ENCODE measurements around the gene TSPEAR. TPM values are rescaled to one million over a fixed set of nuclear protein-coding genes. Genes with fewer than 3 reads are reported as not detected.

Gene TSPEAR
- total and polyA plus RNA-seq, 2 donors from 2014 or later, result 0.09 to 0.22 TPM

GRCh38 chr21:44497703-44498126 lies 213.7 kb downstream of the TSPEAR start:
- no peak for DNase-seq
- Histone ChIP-seq H3K4me3 (ENCODE audit: low read length in 3 of 3) (no peak overlapping the region), H3K9me3 (ENCODE audit: control insufficient read depth in 2 of 3, insufficient read depth in 1 of 3, low read length in 3 of 3) (peaks cover 0 to 9% (median 0%) of the 10 kb centered on the region in 3 donors), H3K9ac (ENCODE audit: low read length in 3 of 3) (no peak overlapping the region), H3K4me1 (ENCODE audit: control insufficient read depth in 2 of 3, insufficient read depth in 2 of 3, low read depth in 1 of 3, low read length in 3 of 3) (no peaks in the 10 kb centered on the region), H3K27me3 (ENCODE audit: control insufficient read depth, insufficient read depth, low read length) (no peaks in the 10 kb centered on the region), H3K36me3 (ENCODE audit: control insufficient read depth in 2 of 3, insufficient read depth in 3 of 3, low read length in 3 of 3) (no peaks in the 10 kb centered on the region), H3K27ac (ENCODE audit: low read depth in 2 of 2, low read length in 2 of 2) (no peak overlapping the region)
- intact Hi-C loops (cut with DNase I), result no loop called here
- TF ChIP-seq, protein P1, sequence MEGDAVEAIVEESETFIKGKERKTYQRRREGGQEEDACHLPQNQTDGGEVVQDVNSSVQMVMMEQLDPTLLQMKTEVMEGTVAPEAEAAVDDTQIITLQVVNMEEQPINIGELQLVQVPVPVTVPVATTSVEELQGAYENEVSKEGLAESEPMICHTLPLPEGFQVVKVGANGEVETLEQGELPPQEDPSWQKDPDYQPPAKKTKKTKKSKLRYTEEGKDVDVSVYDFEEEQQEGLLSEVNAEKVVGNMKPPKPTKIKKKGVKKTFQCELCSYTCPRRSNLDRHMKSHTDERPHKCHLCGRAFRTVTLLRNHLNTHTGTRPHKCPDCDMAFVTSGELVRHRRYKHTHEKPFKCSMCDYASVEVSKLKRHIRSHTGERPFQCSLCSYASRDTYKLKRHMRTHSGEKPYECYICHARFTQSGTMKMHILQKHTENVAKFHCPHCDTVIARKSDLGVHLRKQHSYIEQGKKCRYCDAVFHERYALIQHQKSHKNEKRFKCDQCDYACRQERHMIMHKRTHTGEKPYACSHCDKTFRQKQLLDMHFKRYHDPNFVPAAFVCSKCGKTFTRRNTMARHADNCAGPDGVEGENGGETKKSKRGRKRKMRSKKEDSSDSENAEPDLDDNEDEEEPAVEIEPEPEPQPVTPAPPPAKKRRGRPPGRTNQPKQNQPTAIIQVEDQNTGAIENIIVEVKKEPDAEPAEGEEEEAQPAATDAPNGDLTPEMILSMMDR (IDR thresholded peaks at IDR 0.05; ENCODE audit: borderline replicate concordance, extremely low read depth, insufficient read depth), result no peak
- no peak for FAIRE-seq

- TF ChIP-seq, protein P1 (IDR thresholded peaks at IDR 0.05; ENCODE audit: borderline replicate concordance, extremely low read depth, insufficient read depth), result no peak
- peak in 1 of 5 donors; percentile 23 for DNase-seq
- intact Hi-C loops (cut with DNase I), result no loop called here
- Histone ChIP-seq H3K9ac (ENCODE audit: low read length in 3 of 3) (no peak overlapping the region), H3K4me3 (ENCODE audit: low read length in 3 of 3) (no peak overlapping the region), H3K27me3 (ENCODE audit: control insufficient read depth, insufficient read depth, low read length) (no peaks in the 10 kb centered on the region), H3K36me3 (ENCODE audit: control insufficient read depth in 2 of 3, insufficient read depth in 3 of 3, low read length in 3 of 3) (no peaks in the 10 kb centered on the region), H3K9me3 (ENCODE audit: control insufficient read depth in 2 of 3, insufficient read depth in 1 of 3, low read length in 3 of 3) (peaks cover 0 to 14% (median 0%) of the 10 kb centered on the region in 3 donors), H3K27ac (ENCODE audit: low read depth in 2 of 2, low read length in 2 of 2) (no peak overlapping the region), H3K4me1 (ENCODE audit: control insufficient read depth in 2 of 3, insufficient read depth in 2 of 3, low read depth in 1 of 3, low read length in 3 of 3) (no peaks in the 10 kb centered on the region)
- FAIRE-seq, result no peak
Observed at GRCh38 chr21:44496564-44497550, 214.5 kb downstream of the TSPEAR start.

DNA sequence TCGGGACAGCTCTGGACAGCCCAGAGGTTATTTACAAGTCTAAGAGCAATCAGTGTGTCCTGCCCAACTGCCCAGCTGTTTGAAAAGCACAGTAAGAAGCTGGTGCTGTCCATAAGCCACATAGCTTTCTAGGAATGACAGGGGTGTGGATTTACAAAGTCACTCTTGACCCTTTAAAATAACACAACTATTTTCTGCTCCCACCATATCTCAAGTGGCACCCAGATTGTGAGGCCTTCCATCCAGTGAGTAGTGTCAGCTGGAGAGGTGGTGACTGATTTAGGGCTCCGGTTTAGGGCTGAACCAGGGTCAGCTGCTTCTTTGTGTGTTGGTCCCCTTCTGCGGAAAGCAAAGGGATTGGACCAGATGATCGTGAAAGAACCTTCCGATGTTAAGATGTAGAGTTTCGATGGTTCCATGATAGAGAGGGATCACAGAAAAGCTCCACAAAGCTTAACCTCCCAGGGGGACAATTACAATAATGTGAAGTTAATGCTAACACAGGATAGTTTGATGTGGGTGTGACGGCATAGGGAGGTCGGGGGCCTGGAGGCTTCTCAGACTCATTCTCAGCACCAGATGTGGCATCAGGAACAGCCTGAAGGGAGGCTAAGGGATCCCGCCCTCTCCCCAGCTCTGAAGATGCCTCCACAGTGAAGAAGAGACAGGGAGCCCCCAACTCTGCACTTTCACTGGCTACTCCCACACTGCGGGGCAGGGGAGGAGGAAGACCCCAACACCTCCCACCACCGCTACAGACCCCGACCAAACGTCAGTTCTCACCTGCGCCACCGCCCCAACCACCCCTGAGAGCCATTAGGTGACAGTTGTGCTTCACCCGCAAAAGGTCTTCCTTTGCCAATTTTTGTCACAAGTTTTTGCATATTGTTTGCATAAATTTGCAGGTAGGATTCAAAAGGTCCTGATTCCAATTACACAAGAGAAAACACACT lies 215.5 kb downstream of the TSPEAR start:
- H3K27me3 ChIP-seq (ENCODE audit: control insufficient read depth, insufficient read depth, low read length), result no peaks in the 10 kb centered on the region
- FAIRE-seq (no peak), DNase-seq (no peak)
- H3K36me3 ChIP-seq (ENCODE audit: control insufficient read depth in 2 of 3, insufficient read depth in 3 of 3, low read length in 3 of 3), result no peaks in the 10 kb centered on the region
- intact Hi-C loops (cut with DNase I), result no loop called here
- no peak overlapping the region for H3K9ac ChIP-seq (ENCODE audit: low read length in 3 of 3)
- H3K4me1 ChIP-seq (ENCODE audit: control insufficient read depth in 2 of 3, insufficient read depth in 2 of 3, low read depth in 1 of 3, low read length in 3 of 3), result no peaks in the 10 kb centered on the region
- no peak overlapping the region for H3K27ac ChIP-seq (ENCODE audit: low read depth in 2 of 2, low read length in 2 of 2)
- H3K4me3 ChIP-seq (ENCODE audit: low read length in 3 of 3), result no peak overlapping the region
- TF ChIP-seq, protein P1 (IDR thresholded peaks at IDR 0.05; ENCODE audit: borderline replicate concordance, extremely low read depth, insufficient read depth), result no peak
- peaks cover 0 to 14% (median 0%) of the 10 kb centered on the region in 3 donors for H3K9me3 ChIP-seq (ENCODE audit: control insufficient read depth in 2 of 3, insufficient read depth in 1 of 3, low read length in 3 of 3)

Measured in kidney (tissue), 14 donors.